ENCODE results near the gene VWC2L. TPM values are rescaled to one million over a fixed set of nuclear protein-coding genes. Genes with fewer than 3 reads are reported as not detected.

VWC2L gene
- total RNA-seq, 3 donors from 2014 or later, result not detected

GRCh38 chr2:214484701-214485100, 73.8 kb downstream of the VWC2L start:
- DNase-seq, result no peak
- Histone ChIP-seq H3K36me3 (ENCODE audit: low read depth) (no peaks in the 10 kb centered on the region), H3K4me3 (no peak overlapping the region), H3K9me3 (no peaks in the 10 kb centered on the region), H3K4me1 (ENCODE audit: low read depth) (no peaks in the 10 kb centered on the region)
- no peak for ATAC-seq
- TF ChIP-seq CTCF (IDR thresholded peaks at IDR 0.05), result no peak
- intact Hi-C loops (cut with DNase I, micrococcal nuclease), result no loop called here

- H3K4me3 ChIP-seq, result no peak overlapping the region
- DNase-seq (no peak), ATAC-seq (no peak)
- TF ChIP-seq CTCF (IDR thresholded peaks at IDR 0.05), result no peak
- intact Hi-C loops (cut with DNase I, micrococcal nuclease), result no loop called here
- H3K4me1 ChIP-seq (ENCODE audit: low read depth), result no peaks in the 10 kb centered on the region
- H3K36me3 ChIP-seq (ENCODE audit: low read depth), result no peaks in the 10 kb centered on the region
- H3K9me3 ChIP-seq, result no peaks in the 10 kb centered on the region
Measured at GRCh38 chr2:214489181-214489580, 78.3 kb downstream of the VWC2L start.

- H3K9me3 ChIP-seq, result no peaks in the 10 kb centered on the region
- no peak for TF ChIP-seq CTCF (IDR thresholded peaks at IDR 0.05)
- no peaks in the 10 kb centered on the region for H3K4me1 ChIP-seq (ENCODE audit: low read depth)
- no peak for DNase-seq
- no peak overlapping the region for H3K4me3 ChIP-seq
- ATAC-seq, result no peak
- intact Hi-C loops (cut with DNase I, micrococcal nuclease), result no loop called here
- no peaks in the 10 kb centered on the region for H3K36me3 ChIP-seq (ENCODE audit: low read depth)
Measured at GRCh38 chr2:214489702-214490101, 78.8 kb downstream of the VWC2L start.

- no peak for TF ChIP-seq CTCF (IDR thresholded peaks at IDR 0.05)
- DNase-seq, result no peak
- Histone ChIP-seq H3K36me3 (ENCODE audit: low read depth) (no peaks in the 10 kb centered on the region), H3K4me1 (ENCODE audit: low read depth) (no peaks in the 10 kb centered on the region), H3K9me3 (no peaks in the 10 kb centered on the region), H3K4me3 (no peak overlapping the region)
- ATAC-seq, result no peak
- intact Hi-C loops (cut with DNase I, micrococcal nuclease), result no loop called here
Measured at GRCh38 chr2:214492152-214492551, 81.3 kb downstream of the VWC2L start.

GRCh38 chr2:214492608-214493007, 81.8 kb downstream of the VWC2L start:
- H3K36me3 ChIP-seq (ENCODE audit: low read depth), result no peaks in the 10 kb centered on the region
- no peak for DNase-seq
- H3K4me3 ChIP-seq, result no peak overlapping the region
- no peak for TF ChIP-seq CTCF (IDR thresholded peaks at IDR 0.05)
- ATAC-seq, result no peak
- no peaks in the 10 kb centered on the region for H3K4me1 ChIP-seq (ENCODE audit: low read depth)
- intact Hi-C loops (cut with DNase I, micrococcal nuclease), result no loop called here
- no peaks in the 10 kb centered on the region for H3K9me3 ChIP-seq

- Histone ChIP-seq H3K9me3 (no peaks in the 10 kb centered on the region), H3K36me3 (ENCODE audit: low read depth) (no peaks in the 10 kb centered on the region), H3K4me1 (ENCODE audit: low read depth) (no peaks in the 10 kb centered on the region), H3K4me3 (no peak overlapping the region)
- DNase-seq (no peak), ATAC-seq (no peak)
- TF ChIP-seq CTCF (IDR thresholded peaks at IDR 0.05), result no peak
- intact Hi-C loops (cut with DNase I, micrococcal nuclease), result no loop called here
Measured at GRCh38 chr2:214497489-214497888, 86.6 kb downstream of the VWC2L start.

Data from mucosa of descending colon (tissue), 3 donors.